Epithelial cell of proximal tubule (primary cell): ENCODE measurements around the gene ANKRD35. TPM values are rescaled to one million over a fixed set of nuclear protein-coding genes. Genes with fewer than 3 reads are reported as not detected.
"Not testable (repeated sequence)": the region's sequence is repeated elsewhere in the genome, so short reads cannot be mapped to it uniquely, and the experiment has no call there.

Experiments
- DNase-seq: peaks from one replicate; pipeline ENCODE4 v3.0.0-alpha.2; 2011; ENCODE audit warnings: low read depth
- H3K4me3 ChIP-seq: 2 replicates; pipeline ENCODE4 v1.5.1; 2011; ENCODE audit warnings: low read depth, mild to moderate bottlenecking, low read length
- CTCF ChIP-seq: conservative IDR thresholded peaks from 2 replicates; pipeline ENCODE4 v1.5.1; 2012; ENCODE audit warnings: low read depth, mild to moderate bottlenecking, low read length
- total RNA-seq: library from RNA; depleted of rRNA; stranded (reverse); fragments of >200 nt; gene quantifications from 2 replicates; pipeline ENCODE4 v1.2.3, GENCODE V29; 2015

Gene ANKRD35
- total RNA-seq, result 0.36 and 1.6 TPM in 2 replicates

GRCh38 chr1:145885738-145886287 lies at the start of gene ANKRD35:
ANKRD35 (minus strand) TSS chr1:145885866; CDS start chr1:145885758, 108 bp downstream.
- DNase-seq, result no peak
- TF ChIP-seq CTCF, result no peak
- H3K4me3 ChIP-seq, result peak within 1 kb of the TSS; percentile 73

GRCh38 chr1:145932522-145933009 lies 46.9 kb upstream of the ANKRD35 start:
- DNase-seq, H3K4me3 ChIP-seq: not testable (repeated sequence)

GRCh38 chr1:145927916-145928643 lies 42.4 kb upstream of the ANKRD35 start:
- no peak for TF ChIP-seq CTCF
- H3K4me3 ChIP-seq, result peak overlapping the region; percentile 96
- DNase-seq, result no peak

GRCh38 chr1:145927063-145927886 lies 41.6 kb upstream of the ANKRD35 start, which contains the start of gene RBM8A:
RBM8A (minus strand) TSS chr1:145927484; CDS start chr1:145927426, 58 bp downstream.
- DNase-seq, result peak; percentile 94
- peak; percentile 68 for TF ChIP-seq CTCF
- H3K4me3 ChIP-seq, result peak within 1 kb of the TSS; percentile 96

- DNase-seq, result no peak
- peak overlapping the region; percentile 96 for H3K4me3 ChIP-seq
- TF ChIP-seq CTCF, result no peak
Measured at GRCh38 chr1:145926686-145927062, 41.0 kb upstream of the ANKRD35 start.

GRCh38 chr1:145922266-145922665 lies 36.6 kb upstream of the ANKRD35 start:
- no peak for TF ChIP-seq CTCF
- no peak for DNase-seq
- no peak overlapping the region for H3K4me3 ChIP-seq

- not testable (repeated sequence) for DNase-seq
- H3K4me3 ChIP-seq, result peak overlapping the region; percentile 95
Measured at GRCh38 chr1:145920297-145920696, 34.6 kb upstream of the ANKRD35 start.
